ELR (cell line): ENCODE results near the gene FGGY.
"Not testable (repeated sequence)": the region's sequence is repeated elsewhere in the genome, so short reads cannot be mapped to it uniquely, and the experiment has no call there.

Experiments used
- DNase-seq: peaks from one replicate; pipeline ENCODE4 v3.0.0-alpha.2; 2015; ENCODE audit warnings: low read depth

FGGY gene, protein sequence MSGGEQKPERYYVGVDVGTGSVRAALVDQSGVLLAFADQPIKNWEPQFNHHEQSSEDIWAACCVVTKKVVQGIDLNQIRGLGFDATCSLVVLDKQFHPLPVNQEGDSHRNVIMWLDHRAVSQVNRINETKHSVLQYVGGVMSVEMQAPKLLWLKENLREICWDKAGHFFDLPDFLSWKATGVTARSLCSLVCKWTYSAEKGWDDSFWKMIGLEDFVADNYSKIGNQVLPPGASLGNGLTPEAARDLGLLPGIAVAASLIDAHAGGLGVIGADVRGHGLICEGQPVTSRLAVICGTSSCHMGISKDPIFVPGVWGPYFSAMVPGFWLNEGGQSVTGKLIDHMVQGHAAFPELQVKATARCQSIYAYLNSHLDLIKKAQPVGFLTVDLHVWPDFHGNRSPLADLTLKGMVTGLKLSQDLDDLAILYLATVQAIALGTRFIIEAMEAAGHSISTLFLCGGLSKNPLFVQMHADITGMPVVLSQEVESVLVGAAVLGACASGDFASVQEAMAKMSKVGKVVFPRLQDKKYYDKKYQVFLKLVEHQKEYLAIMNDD

DNA sequence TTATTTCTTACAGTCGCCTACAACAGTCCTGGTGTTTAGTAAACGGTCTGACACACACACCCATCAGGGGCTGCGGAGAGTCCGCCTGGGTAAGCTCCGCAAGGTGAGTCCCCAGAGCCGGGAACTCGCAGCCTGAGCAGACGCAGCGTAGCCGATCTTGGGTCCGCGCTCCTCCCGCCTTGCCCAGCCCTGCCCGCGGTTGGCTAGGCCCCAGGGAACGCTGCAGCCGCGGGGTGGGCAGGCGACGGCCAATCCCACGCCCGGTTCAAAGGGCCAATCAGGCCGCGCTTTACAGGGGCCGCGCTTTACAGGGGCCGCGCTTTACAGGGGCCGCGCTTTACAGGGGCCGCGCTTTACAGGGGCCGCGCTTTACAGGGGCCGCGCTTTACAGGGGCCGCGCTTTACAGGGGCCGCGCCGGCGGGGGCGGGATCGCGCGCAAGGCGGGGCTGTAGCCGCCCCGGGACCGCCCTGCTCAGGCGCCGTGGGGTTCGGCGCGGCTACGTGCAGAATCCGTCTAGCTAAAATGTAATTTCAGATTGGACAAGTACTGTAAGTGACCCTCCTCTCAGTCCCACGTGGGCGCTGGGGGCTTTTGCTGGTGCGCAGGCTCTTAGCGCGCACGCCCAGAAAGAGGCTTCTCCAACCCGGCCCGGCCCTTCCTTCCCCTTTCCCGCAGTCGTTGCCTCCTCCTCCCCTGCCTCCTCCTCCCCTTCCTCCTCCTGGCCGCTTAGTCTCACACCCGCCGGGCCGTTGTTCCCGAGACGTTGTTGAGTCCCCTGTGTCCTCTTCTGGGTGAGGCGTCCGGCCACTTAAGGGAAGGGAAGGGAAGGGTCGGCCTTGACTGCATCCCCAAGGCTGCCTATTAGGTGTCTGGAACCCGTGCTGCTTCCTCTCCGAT is at the start of gene FGGY:
FGGY (plus strand) TSS at position 737 of the 899 bp plus-strand sequence. CDS start 24,456 bp downstream, outside the sequence.
- DNase-seq, result peak; percentile 99

DNA sequence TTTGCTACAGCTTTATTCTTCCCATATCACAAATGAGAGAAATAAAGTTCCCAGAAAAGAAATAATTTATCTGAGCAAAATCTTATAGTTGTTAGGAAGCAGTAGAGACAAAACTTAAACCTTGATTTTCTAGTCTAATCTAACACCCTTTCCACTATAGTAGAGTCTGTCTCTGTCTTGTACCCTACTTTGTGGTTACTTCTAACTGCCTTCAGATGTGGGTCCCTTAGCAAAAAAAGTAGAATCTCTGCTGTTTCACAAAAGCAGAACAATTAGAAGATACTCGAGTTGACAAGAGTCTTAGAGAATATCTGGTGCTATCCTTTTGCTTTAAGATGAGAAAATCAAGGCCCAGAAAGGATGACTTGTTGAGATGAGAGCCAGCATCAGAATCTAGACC is 48.1 kb upstream of the FGGY start:
- no peak for DNase-seq

DNA sequence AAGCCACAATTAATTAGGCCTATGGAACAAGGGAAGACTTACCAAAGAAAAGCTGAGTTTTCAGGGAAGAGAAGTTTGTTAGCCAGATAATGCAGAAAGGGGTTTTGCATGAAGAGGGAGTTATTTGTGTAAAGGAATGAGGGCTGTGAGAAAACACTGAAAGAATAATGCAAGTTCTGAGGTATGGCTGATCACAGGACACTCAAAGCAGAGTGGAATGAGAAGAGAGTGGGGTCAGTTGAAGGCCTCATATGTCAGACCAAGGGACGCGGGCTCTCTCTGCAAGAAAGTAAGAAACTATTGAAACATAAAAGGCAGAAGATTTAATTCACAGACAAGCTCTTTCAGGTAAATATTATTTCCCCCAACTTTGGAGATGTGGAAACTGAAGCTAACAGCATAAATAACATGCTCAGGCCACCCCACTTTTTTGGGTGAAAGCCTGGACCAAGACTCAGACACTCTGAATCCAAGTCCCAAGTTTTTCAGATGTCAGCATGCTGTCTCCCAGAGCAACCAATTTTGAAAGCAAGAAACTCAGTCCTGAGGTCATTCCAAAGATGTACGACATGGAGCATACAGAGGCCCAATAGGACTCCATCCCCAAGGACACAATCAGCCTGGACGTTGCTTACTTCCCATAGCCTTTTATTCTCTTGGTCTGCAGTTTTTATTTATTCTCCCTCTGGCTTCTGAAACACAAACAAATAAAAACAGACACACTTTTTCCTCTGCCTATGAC is 47.3 kb upstream of the FGGY start:
- no peak for DNase-seq

DNA sequence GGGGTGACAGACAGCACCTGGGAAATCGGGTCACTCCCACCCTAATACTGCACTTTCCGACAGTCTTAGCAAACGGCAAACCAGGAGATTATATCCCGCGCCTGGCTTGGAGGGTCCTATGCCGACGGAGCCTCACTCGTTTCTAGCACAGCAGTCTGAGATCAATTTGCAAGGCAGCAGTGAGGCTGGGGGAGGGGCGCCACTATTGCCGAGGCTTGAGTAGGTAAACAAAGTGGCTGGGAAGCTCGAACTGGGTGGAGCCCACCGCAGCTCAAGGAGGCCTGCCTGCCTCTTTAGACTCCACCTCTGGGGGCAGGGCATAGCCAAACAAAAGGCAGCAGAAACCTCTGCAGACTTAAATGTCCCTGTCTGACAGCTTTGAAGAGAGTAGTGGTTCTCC is 45.8 kb upstream of the FGGY start:
- DNase-seq, result not testable (repeated sequence)

DNA sequence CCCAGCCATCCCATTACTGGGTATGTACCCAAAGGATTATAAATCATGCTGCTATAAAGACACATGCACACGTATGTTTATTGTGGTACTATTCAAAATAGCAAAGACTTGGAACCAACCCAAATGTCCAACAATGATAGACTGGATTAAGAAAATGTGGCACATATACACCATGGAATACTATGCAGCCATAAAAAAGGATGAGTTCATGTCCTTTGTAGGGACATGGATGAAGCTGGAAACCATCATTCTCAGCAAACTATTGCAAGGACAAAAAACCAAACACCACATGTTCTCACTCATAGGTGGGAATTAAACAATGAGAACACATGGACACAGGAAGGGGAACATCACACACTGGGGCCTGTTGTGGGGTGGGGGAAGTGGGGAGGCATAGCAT is 40.5 kb upstream of the FGGY start:
- DNase-seq, result not testable (repeated sequence)

DNA sequence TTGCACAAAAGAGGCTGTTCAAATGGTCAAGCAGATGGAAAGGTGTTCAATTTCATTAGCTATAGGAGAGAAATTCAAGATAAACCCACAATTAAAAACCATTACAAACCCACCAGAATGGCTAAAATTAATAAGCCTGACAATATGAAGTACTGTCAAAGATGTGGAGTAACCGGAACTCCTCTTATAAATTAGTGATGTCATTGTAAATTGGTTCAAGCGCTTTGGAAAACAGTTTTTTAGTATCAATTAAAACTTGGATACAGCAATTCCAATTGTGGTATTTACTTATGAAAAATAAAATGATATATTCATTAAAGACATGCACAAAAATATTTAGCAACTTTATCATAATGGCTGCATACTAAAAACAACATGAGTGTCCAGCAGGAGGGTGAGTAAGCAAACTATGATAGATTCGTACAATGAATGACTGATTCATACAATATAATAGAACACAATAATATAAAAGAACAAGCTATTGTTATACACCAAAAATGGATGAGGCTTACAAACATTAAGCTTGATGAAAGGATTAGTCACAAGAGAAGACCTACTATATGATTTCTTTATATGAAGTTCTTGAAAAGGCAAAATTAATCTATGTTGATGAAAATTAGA is 38.4 kb upstream of the FGGY start:
- DNase-seq, result peak; percentile 12

DNA sequence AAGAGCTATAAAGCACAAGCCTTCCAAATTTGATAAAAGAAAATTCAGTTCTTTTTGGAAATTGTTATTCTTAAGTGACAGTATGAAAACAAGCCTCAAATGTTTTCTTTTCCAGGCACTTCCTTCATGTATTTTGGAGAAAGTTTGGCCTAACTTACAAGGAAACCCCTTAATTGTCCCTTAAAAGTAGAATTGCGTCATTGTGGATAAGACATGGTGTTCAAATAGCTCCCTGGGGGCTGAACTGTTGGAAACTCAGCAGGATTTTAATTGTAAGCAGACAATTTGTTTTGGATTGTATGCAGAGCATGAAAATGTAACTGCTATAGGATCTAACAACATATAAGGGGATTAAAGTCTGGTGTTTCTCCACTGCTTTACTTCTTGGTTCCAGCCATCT is 35.4 kb upstream of the FGGY start:
- no peak for DNase-seq

DNA sequence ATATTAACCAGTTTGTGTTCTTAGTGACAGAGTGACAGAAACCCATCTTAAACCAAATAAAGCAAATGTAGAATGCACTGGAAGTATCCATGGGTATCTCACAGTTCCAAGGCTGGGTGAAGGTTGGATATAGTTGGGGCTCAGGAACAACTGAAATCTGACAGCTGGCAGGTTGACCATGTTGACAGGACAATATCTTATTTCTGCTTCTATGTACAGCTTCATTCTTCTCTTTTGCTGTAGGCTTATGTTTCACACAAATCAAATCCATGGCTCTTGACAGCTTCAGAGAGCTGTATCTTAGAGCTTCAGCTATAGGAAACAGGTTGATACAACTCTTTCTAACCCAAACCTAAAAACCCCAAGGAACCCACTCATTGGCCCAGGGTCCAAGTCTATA is 34.3 kb upstream of the FGGY start:
- DNase-seq, result no peak

DNA sequence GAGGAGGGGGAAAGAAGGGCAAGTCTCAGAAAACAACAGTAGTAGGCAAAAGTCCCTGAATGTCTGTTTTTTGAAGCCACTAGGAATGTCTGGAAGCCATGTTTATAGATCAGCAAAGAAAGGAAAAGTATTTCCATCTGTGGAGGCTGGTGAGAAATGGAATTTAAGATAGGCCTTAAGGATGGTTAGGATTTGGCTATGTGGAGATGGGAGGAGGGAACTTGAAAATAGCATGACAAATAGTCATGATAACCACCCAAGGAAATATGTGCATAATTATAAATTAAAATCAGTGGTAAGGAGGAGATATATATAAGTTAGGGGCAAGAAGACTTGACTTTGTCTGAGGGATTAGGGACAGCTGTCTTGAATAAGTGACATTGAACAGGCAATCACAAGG is 33.8 kb upstream of the FGGY start:
- no peak for DNase-seq

DNA sequence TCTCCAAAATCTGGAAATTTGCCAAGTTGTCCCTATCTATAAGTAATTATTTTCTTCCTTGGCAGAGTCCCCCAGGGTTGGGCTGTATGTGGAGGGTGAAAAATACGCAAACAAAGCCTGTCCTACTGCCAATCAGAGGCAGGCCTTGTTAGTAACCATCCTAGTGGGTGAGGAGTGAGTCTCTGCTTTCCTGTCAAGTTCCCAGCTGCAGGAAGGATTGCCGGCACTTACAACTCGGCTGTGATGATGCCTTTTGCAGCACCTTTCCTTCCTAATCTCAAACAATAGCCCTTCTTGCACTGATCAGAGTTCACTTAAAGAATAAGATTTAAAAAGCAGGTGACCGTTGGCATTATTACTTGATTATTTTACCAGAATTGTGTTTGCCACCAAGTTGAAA is 31.3 kb upstream of the FGGY start:
- no peak for DNase-seq

DNA sequence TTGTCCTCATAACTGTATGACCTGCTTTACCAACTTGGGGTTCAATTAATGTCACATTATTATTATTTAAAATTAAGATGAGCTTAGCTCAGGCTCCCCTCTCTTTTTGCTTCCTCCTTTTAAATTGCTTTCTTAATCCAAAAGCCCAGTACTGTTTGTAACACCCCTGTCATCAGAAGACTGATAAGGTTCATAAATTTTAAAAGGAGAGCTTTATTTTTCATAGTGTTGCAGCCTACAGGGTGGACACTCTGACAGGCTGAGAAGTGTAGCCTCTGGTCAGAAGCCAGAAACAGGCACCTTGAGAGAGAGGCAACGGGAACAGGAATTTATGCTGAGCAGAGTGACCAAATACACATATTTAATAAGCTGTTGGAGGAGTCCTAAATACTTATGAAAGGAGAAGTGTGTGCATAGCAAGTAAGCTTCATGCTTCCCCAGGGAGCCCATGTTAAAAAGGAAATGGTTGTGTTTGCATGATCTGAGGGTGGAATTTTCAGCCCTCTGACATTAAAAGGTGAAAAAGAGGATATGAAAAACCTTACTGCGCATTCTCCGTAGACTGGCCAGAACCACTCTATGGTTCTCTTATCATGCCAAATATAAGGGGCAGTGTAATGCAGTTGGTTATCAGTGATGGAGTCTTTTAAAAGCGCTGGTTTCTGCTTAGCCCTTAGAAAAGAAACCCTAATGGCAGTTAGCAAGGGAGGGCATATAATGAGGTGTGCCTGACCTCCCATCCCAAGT is 30.5 kb upstream of the FGGY start:
- no peak for DNase-seq

DNA sequence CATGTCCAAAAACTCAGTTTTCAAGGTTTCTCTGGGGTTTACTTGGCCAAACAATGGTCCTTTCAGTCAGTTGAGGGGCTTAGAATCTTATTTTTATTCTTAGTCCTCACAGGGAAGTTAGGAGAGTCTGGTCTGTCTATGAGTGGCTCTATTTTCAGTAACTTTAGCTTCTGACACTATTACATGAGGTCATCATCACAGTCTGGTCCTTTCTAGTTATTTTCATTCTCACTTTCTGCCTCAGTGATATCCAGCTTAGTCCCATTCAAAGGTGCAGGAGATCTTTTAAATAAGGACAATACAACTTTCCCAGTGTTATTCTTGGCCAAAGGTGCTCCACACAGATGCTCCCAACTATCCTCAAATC is 30.0 kb upstream of the FGGY start:
- DNase-seq, result no peak

DNA sequence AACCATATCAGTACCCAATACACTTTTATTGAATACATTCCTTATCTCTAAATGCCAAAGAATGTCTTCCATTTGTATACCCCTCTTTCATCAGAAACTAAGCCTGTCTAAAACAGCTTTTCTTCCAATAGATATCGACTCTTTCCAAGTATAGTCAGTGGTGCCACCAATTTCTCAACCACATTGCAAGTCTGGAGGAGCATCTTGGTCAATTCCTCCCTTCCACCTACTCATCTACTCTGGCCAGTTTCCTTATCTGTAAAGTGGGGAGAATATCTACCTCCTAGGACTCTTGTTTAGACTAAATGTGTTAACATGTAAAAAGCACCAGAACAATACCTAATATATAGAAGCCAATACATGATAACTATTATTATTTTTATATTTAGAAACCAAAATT is 28.5 kb upstream of the FGGY start:
- no peak for DNase-seq

DNA sequence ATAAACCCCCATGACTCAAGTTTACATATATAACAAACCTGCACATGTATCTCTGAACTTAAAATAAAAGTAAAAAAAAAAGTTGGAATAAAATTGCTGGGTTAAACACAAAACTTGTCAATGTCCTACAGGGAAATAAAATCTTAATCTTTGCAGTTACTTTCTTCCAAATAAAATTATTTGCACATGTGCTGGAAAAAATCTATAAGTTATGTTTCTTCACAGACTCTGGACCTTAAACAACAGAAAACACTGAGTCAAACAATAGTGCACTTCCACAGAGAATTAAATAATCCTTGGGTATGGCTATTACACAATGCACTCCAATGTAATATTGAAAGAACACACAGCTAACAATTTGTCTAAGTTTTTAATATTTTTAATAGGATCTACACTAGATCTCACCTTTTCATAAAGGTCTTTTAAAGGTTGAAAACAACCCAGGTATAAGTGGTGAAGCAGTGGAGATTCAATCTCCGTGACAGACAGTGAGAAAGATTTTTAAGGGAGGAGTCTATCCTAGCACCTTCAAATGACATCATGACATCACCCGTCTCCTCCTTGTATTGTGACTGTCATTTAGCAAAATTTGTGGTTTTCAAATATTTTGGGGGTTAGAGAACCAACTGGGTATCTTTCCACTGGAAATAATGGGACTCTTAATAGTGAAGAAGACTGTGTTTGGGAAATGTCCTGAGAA is 25.2 kb upstream of the FGGY start:
- no peak for DNase-seq

DNA sequence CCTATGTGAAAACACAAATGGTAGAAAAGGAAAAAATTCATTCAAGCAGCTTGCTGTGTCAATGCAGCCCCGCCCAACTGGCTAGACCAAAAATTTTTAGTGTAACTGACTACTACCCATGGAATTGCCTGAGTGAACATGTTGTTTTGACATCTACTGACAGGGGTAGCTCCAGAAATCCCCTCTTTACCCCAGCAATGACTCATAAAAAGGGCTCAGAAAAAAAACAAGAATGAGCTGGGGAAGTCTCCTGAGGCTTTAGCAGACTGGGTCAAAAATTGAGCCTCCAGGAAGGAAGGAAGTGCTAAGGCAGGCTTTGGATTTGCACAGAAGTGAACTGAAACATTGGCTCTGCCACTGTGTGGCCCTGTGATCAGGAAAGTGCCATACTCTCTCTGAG is 24.4 kb upstream of the FGGY start:
- peak; percentile 54 for DNase-seq

DNA sequence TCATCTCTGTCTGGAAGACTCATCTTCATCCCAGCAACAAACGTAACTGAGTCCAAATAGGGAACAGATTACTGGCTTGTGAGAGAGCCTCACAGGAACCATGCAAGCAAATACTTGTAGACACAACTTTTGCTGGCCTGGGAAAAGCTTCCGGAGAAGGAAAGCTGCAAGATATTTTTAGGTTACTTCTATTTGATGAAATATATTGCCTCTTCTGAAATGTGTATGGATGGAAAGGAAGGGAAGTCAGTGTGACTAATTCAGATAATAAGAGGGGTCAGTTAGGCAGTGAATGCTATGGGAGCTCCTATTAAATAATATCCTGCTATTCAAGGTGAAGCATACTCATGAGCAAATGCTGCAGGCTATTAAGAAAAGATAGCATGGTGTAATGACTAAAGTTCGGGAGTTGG is 20.4 kb upstream of the FGGY start:
- no peak for DNase-seq

DNA sequence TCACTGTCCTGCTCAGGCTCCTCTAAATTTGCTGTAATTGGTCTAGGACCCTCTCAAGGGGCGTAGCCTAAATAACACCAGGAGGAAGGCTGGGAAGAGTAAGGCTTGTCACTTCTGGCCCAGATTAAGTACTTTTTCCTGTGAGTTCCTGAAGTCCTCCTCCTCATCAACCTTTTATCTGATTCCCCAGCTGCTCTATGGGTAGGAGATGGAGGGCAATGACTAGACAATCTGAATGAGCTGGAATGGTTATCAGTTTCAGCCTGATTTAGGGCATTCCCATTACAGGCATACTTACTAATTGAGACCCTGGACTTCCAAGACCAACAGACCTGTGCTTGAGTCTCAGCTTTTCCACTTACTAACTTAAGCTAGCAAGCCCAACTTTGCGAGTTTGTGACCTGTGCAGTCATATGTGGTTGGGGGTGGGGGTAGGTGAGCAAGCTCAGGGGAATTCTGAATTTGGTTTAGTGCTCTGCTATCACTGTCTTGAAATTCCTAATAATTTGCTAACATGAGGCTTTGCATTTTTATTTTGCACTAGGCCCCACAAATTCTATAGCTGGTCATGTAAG is 18.0 kb upstream of the FGGY start:
- DNase-seq, result no peak

DNA sequence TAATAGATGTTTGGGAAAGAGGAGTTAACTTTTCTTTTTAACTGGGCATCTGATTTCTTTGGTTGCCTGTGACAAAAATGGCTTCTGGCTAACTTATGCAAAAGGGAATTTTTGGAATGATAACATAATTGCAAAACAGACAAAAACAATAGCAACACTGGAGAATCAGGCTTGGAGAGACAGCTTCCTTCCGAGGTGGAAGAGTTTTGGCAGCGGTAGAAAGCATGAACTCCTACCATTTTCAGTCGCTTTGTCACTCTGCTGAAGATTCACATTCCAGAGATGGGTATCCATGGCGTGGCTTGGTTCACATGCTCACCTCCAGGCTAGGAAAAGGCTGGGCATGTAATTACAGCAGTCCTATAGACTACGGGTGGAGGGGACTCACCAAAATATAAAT is 17.2 kb upstream of the FGGY start:
- no peak for DNase-seq

DNA sequence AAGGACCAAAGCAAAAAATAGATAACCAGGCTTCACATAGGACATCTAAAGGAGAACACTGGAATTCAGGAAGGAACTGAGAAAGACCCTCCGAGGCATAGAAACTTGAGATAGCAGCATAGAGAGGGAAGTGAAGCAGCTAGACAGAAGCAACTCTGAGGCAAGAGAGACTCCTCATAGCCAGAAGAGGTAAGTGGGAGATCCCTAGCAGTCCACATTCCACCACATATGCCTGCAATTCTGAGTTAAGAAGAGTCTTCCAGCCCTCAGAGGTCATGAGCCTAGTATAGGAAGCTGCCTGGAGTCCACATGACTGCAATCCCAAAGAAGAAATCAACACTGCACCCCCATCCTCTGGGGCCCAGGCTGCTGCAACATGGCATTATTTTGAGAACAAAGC is 13.9 kb upstream of the FGGY start:
- DNase-seq, result no peak

DNA sequence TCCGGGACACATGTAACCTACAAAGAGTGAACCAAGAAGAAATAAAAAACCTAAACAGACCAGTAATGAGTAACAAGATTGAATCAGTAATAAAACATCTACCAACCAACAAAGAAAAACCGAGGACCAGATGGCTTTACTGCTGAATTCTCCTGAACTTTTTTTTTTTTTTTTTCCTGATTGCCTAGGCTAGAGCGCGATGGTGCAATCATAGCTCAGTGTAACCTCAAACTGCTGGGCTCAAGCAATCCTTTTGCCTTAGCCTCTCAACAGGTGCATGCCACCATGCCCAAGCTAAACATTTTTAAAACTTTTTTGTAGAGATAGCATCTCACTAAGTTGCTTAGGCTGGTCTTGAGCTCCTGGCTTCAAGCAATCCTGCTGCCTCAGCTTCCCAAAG is 11.2 kb upstream of the FGGY start:
- no peak for DNase-seq
